HEK293T (cell line): Measurements from ENCODE around the gene JAM2.
"Not testable (repeated sequence)": the region's sequence is repeated elsewhere in the genome, so short reads cannot be mapped to it uniquely, and the experiment has no call there.

ENCODE experiments used
- CTCF ChIA-PET: fragments of 350-600 bp; formaldehyde crosslinking; extraction: SDS; loops from one replicate; lab custom pipeline; 2021; ENCODE audit warnings: antibody characterized with exemption, inconsistent platforms; lab: Yijun Ruan, JAX
- POLR2A ChIA-PET: fragments of 350-600 bp; formaldehyde crosslinking; extraction: SDS; loops from one replicate; lab custom pipeline; 2020; ENCODE audit warnings: antibody characterized with exemption, inconsistent platforms; lab: Yijun Ruan, JAX
- DNase-seq: peaks from one replicate; pipeline ENCODE4 v3.0.0; 2012; ENCODE audit warnings: mixed read lengths; ENCODE audit errors: extremely low spot score
- ARNT ChIP-seq: fragments of 450-650 bp; IDR thresholded peaks from 2 replicates; pipeline ENCODE4 v1.6.1; 2017; ENCODE audit warnings: mild to moderate bottlenecking
- BHLHE40 ChIP-seq: fragments of 450-650 bp; IDR thresholded peaks from 2 replicates; pipeline ENCODE4 v1.6.1; 2016; ENCODE audit warnings: mild to moderate bottlenecking, moderate library complexity, borderline replicate concordance
- CTBP1 ChIP-seq: fragments of 450-650 bp; IDR thresholded peaks from 2 replicates; pipeline ENCODE4 v1.6.1; 2016; ENCODE audit warnings: borderline replicate concordance
- ELF4 ChIP-seq: fragments of 450-650 bp; IDR thresholded peaks from 2 replicates; pipeline ENCODE4 v1.6.1; 2017; ENCODE audit warnings: antibody characterized with exemption
- FOXA1 ChIP-seq: fragments of 450-650 bp; IDR thresholded peaks from 2 replicates; pipeline ENCODE4 v1.6.1; 2016; ENCODE audit warnings: mild to moderate bottlenecking
- FOXK2 ChIP-seq: fragments of 450-650 bp; IDR thresholded peaks from 2 replicates; pipeline ENCODE4 v1.6.1; 2016; ENCODE audit warnings: mild to moderate bottlenecking
- FOXM1 ChIP-seq: fragments of 450-650 bp; IDR thresholded peaks from 2 replicates; pipeline ENCODE4 v1.6.1; 2017; ENCODE audit warnings: mild to moderate bottlenecking, borderline replicate concordance
- HDGF ChIP-seq: fragments of 450-650 bp; IDR thresholded peaks from 2 replicates; pipeline ENCODE4 v1.6.1; 2017; ENCODE audit warnings: antibody characterized with exemption, borderline replicate concordance
- L3MBTL2 ChIP-seq: fragments of 450-650 bp; conservative IDR thresholded peaks from 2 replicates; pipeline ENCODE4 v1.6.1; 2016; ENCODE audit warnings: mild to moderate bottlenecking
- LEF1 ChIP-seq: fragments of 450-650 bp; IDR thresholded peaks from 2 replicates; pipeline ENCODE4 v1.6.1; 2017; ENCODE audit warnings: mild to moderate bottlenecking, borderline replicate concordance
- NFRKB ChIP-seq: fragments of 450-650 bp; IDR thresholded peaks from 2 replicates; pipeline ENCODE4 v1.6.1; 2016; ENCODE audit warnings: mild to moderate bottlenecking, moderate library complexity
- PKNOX1 ChIP-seq: fragments of 450-650 bp; IDR thresholded peaks from 2 replicates; pipeline ENCODE4 v1.6.1; 2016
- SP1 ChIP-seq: fragments of 450-650 bp; IDR thresholded peaks from 2 replicates; pipeline ENCODE4 v1.6.1; 2017
- SUZ12 ChIP-seq: fragments of 450-650 bp; IDR thresholded peaks from 2 replicates; pipeline ENCODE4 v1.6.1; 2016; ENCODE audit warnings: mild to moderate bottlenecking
- TARDBP ChIP-seq: fragments of 450-650 bp; IDR thresholded peaks from 2 replicates; pipeline ENCODE4 v1.6.1; 2016
- ZNF384 ChIP-seq: fragments of 450-650 bp; IDR thresholded peaks from 2 replicates; pipeline ENCODE4 v1.6.1; 2016

Gene JAM2

GRCh38 chr21:25615880-25616279, 23.2 kb upstream of the JAM2 start:
- no peak for TF ChIP-seq L3MBTL2
- TF ChIP-seq CTBP1 = no peak
- no peak for TF ChIP-seq SP1
- POLR2A ChIA-PET = no interaction called here
- CTCF ChIA-PET = no interaction called here
- DNase-seq = no peak

- CTCF ChIA-PET = no interaction called here
Observed at GRCh38 chr21:25619198-25619597, 19.9 kb upstream of the JAM2 start.

GRCh38 chr21:25624511-25624910, 14.5 kb upstream of the JAM2 start:
- ChIA-PET CTCF (no interaction called here), POLR2A (no interaction called here)
- DNase-seq = no peak
- no peak for TF ChIP-seq FOXA1
- no peak for TF ChIP-seq FOXM1
- TF ChIP-seq BHLHE40 = no peak
- no peak for TF ChIP-seq ELF4
- no peak for TF ChIP-seq HDGF
- no peak for TF ChIP-seq SUZ12
- TF ChIP-seq NFRKB = no peak
- no peak for TF ChIP-seq L3MBTL2
- no peak for TF ChIP-seq LEF1
- no peak for TF ChIP-seq SP1
- TF ChIP-seq FOXK2 = no peak
- TF ChIP-seq TARDBP = no peak
- no peak for TF ChIP-seq PKNOX1
- TF ChIP-seq CTBP1 = no peak
- no peak for TF ChIP-seq ZNF384
- no peak for TF ChIP-seq ARNT

More at GRCh38 chr21:25619198-25619597, 19.9 kb upstream of the JAM2 start:
- no peak for TF ChIP-seq FOXA1
- TF ChIP-seq SP1 = no peak
- TF ChIP-seq HDGF = no peak
- TF ChIP-seq CTBP1 = no peak
- TF ChIP-seq FOXK2 = no peak
- TF ChIP-seq ARNT = no peak
- no peak for TF ChIP-seq SUZ12
- TF ChIP-seq BHLHE40 = no peak
- no peak for TF ChIP-seq PKNOX1
- no peak for TF ChIP-seq ZNF384
- no peak for TF ChIP-seq L3MBTL2
- TF ChIP-seq LEF1 = no peak
- TF ChIP-seq TARDBP = no peak
- TF ChIP-seq ELF4 = no peak
- TF ChIP-seq FOXM1 = no peak
- TF ChIP-seq NFRKB = no peak
- no peak for DNase-seq
- POLR2A ChIA-PET = no interaction called here

GRCh38 chr21:25625036-25625435, 14.0 kb upstream of the JAM2 start:
- POLR2A ChIA-PET = no interaction called here
- CTCF ChIA-PET = no interaction called here
- DNase-seq = no peak
- TF ChIP-seq FOXA1 (no peak), LEF1 (no peak), FOXM1 (no peak), ZNF384 (no peak), SP1 (no peak), L3MBTL2 (no peak), FOXK2 (no peak), TARDBP (no peak), CTBP1 (no peak), BHLHE40 (no peak), HDGF (no peak), ARNT (no peak), NFRKB (no peak), SUZ12 (no peak), ELF4 (no peak), PKNOX1 (no peak)

GRCh38 chr21:25625776-25626555, 13.1 kb upstream of the JAM2 start:
- POLR2A ChIA-PET, DNase-seq, CTCF ChIA-PET: not testable (repeated sequence)

GRCh38 chr21:25626757-25627156, 12.3 kb upstream of the JAM2 start:
- ChIA-PET POLR2A (no interaction called here), CTCF (no interaction called here)
- no peak for DNase-seq
- TF ChIP-seq BHLHE40 (no peak), PKNOX1 (no peak), FOXA1 (no peak), TARDBP (no peak), ZNF384 (no peak), LEF1 (no peak), SP1 (no peak)
